ENCODE results near the gene SLC25A22.

GRCh38 chr11:792873-793272, 5.2 kb downstream of the SLC25A22 start:
- TF ChIP-seq CTCF (IDR thresholded peaks at IDR 0.05; ENCODE audit: low read depth, low read length): no peak
- no peak for TF ChIP-seq EZH2phosphoT487 (IDR thresholded peaks at IDR 0.05; ENCODE audit: low read depth)

All from OCI-LY3 (cell line).